Prostate gland (tissue), 2 donors: Measurements from ENCODE around the gene GPATCH2. TPM values are rescaled to one million over a fixed set of nuclear protein-coding genes. Genes with fewer than 3 reads are reported as not detected.

Experiments
- DNase-seq: peaks from one replicate; pipeline ENCODE4 v3.0.0-alpha.2; 2019; ENCODE audit warnings: low spot score
- H3K27ac ChIP-seq, 2 donors: fragments of 200-600 bp; sonication (generic); 2 replicates each; pipeline ENCODE4 v1.5.1; 2017 to 2019
- H3K27me3 ChIP-seq: fragments of 200-600 bp; sonication (generic); replicated peaks from 2 replicates; pipeline ENCODE4 v1.5.1; 2019; ENCODE audit not compliant: insufficient read depth
- H3K36me3 ChIP-seq, 2 donors: fragments of 200-600 bp; sonication (generic); 1 replicate in 1 of 2; 2 replicates in 1 of 2; pipeline versions ENCODE4 v1.5.1 to v1.8.1; 2017 to 2019
- H3K4me1 ChIP-seq: fragments of 200-600 bp; sonication (generic); replicated peaks from 2 replicates; pipeline ENCODE4 v1.5.1; 2019
- H3K4me3 ChIP-seq, 2 donors: fragments of 200-600 bp; sonication (generic); 2 replicates each; pipeline ENCODE4 v1.5.1; 2017 to 2019
- H3K9me3 ChIP-seq: fragments of 200-600 bp; sonication (generic); 2 replicates; pipeline ENCODE4 v1.5.1; 2017
- POLR2A ChIP-seq: fragments of 450-650 bp; IDR thresholded peaks from one replicate; pipeline ENCODE4 v1.6.1; 2016; ENCODE audit warnings: antibody characterized with exemption, mild to moderate bottlenecking
- POLR2AphosphoS5 ChIP-seq: sonication (generic); formaldehyde crosslinking; IDR thresholded peaks from one replicate; pipeline ENCODE4 v1.6.1; 2017; ENCODE audit warnings: antibody characterized with exemption
- WGBS: methylation state at CpG from one replicate; pipeline ENCODE4 v1.1.5; 2018; 5-methylcytosine and 5-hydroxymethylcytosine counted together
- intact Hi-C: fragments of 100-400 bp; cut with DNase I; formaldehyde crosslinking; loops from one replicate; pipeline ENCODE4 v1.14.2; 2022
- total RNA-seq, 2 donors: library from RNA; depleted of rRNA; stranded (reverse); fragments of >200 nt; gene quantifications; one replicate each; pipeline ENCODE4 v1.1.0, GENCODE V29; 2016
- TF ChIP-seq, protein P1 (sequence below), 4 experiments: fragments of 200-600 bp in 2 of 4; fragments of 450-650 bp in 2 of 4; sonication (generic) in 2 of 4; IDR thresholded peaks; 1 replicate in 3 of 4; 2 replicates in 1 of 4; pipeline ENCODE4 v1.5.1; 2016 to 2019; ENCODE audit warnings: antibody characterized with exemption in 4 of 4, mild to moderate bottlenecking in 2 of 4, moderate library complexity in 2 of 4

The GPATCH2 gene
- total RNA-seq, 2 donors from 2014 or later, result 15.1 to 16.8 TPM

DNA sequence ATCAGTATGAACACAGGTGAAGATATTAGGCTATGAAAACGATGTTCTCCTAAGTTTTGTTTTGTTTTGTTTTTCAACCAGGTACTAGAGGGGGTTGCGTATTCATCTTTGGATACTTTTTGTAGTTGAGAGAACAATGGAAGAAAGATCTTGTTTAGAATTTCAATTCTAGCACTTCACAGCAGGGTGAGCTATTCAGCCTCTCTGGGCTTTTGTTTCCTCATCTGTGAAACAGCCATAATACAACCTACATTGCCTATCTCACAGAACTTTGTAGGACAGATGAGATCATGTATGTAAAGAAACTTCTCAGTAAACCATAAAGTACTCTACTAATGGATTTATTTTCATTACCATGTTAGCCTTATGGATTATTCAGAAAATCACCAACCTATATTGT lies 199.5 kb downstream of the GPATCH2 start:
- intact Hi-C loops, result no loop called here
- H3K27me3 ChIP-seq, result no peaks in the 10 kb centered on the region
- TF ChIP-seq, protein P1, sequence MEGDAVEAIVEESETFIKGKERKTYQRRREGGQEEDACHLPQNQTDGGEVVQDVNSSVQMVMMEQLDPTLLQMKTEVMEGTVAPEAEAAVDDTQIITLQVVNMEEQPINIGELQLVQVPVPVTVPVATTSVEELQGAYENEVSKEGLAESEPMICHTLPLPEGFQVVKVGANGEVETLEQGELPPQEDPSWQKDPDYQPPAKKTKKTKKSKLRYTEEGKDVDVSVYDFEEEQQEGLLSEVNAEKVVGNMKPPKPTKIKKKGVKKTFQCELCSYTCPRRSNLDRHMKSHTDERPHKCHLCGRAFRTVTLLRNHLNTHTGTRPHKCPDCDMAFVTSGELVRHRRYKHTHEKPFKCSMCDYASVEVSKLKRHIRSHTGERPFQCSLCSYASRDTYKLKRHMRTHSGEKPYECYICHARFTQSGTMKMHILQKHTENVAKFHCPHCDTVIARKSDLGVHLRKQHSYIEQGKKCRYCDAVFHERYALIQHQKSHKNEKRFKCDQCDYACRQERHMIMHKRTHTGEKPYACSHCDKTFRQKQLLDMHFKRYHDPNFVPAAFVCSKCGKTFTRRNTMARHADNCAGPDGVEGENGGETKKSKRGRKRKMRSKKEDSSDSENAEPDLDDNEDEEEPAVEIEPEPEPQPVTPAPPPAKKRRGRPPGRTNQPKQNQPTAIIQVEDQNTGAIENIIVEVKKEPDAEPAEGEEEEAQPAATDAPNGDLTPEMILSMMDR (IDR thresholded peaks at IDR 0.05), result no peak
- TF ChIP-seq POLR2A, result no peak
- no peak for TF ChIP-seq POLR2AphosphoS5
- 86% methylated on average over 2 of the region's 2 CpGs for WGBS
- no peaks in the 10 kb centered on the region for H3K9me3 ChIP-seq
- no peak for DNase-seq
- H3K36me3 ChIP-seq, result no peaks in the 10 kb centered on the region
- H3K27ac ChIP-seq, result no peak overlapping the region
- H3K4me1 ChIP-seq, result no peaks in the 10 kb centered on the region
- no peak overlapping the region for H3K4me3 ChIP-seq

GRCh38 chr1:217425422-217425821 lies 205.5 kb downstream of the GPATCH2 start:
- TF ChIP-seq, protein P1 (IDR thresholded peaks at IDR 0.05), result no peak
- no peak for TF ChIP-seq POLR2A
- no peak for TF ChIP-seq POLR2AphosphoS5
- no peaks in the 10 kb centered on the region for H3K36me3 ChIP-seq
- H3K4me3 ChIP-seq, result no peak overlapping the region
- H3K27me3 ChIP-seq, result no peaks in the 10 kb centered on the region
- intact Hi-C loops, result no loop called here
- no peak for DNase-seq
- H3K27ac ChIP-seq, result no peak overlapping the region
- H3K4me1 ChIP-seq, result no peaks in the 10 kb centered on the region
- 53% methylated on average over 5 of the region's 5 CpGs for WGBS
- no peaks in the 10 kb centered on the region for H3K9me3 ChIP-seq

GRCh38 chr1:217419194-217419551 lies 211.7 kb downstream of the GPATCH2 start:
- H3K27me3 ChIP-seq, result no peaks in the 10 kb centered on the region
- H3K4me3 ChIP-seq, result no peak overlapping the region
- H3K4me1 ChIP-seq, result no peaks in the 10 kb centered on the region
- H3K27ac ChIP-seq, result no peak overlapping the region
- intact Hi-C loops, result no loop called here
- H3K36me3 ChIP-seq, result no peaks in the 10 kb centered on the region
- WGBS, result 28% methylated on average over 2 of the region's 2 CpGs
- H3K9me3 ChIP-seq, result no peaks in the 10 kb centered on the region
- TF ChIP-seq POLR2AphosphoS5, result no peak
- TF ChIP-seq, protein P1 (IDR thresholded peaks at IDR 0.05), result no peak
- no peak for TF ChIP-seq POLR2A
- no peak for DNase-seq

GRCh38 chr1:217418269-217419193 lies 212.4 kb downstream of the GPATCH2 start:
- H3K4me3 ChIP-seq, result no peak overlapping the region
- H3K36me3 ChIP-seq, result no peaks in the 10 kb centered on the region
- H3K9me3 ChIP-seq, result no peaks in the 10 kb centered on the region
- intact Hi-C loops, result no loop called here
- H3K27me3 ChIP-seq, result no peaks in the 10 kb centered on the region
- no peak overlapping the region for H3K27ac ChIP-seq
- TF ChIP-seq, protein P1 (IDR thresholded peaks at IDR 0.05), result no peak
- TF ChIP-seq POLR2A (no peak), POLR2AphosphoS5 (no peak)
- no peak for DNase-seq
- H3K4me1 ChIP-seq, result no peaks in the 10 kb centered on the region
- WGBS, result 55% methylated on average over 14 of the region's 14 CpGs

- no peaks in the 10 kb centered on the region for H3K4me1 ChIP-seq
- intact Hi-C loops, result no loop called here
- 83% methylated on average over 3 of the region's 3 CpGs for WGBS
- no peaks in the 10 kb centered on the region for H3K36me3 ChIP-seq
- no peak for DNase-seq
- no peaks in the 10 kb centered on the region for H3K9me3 ChIP-seq
- H3K4me3 ChIP-seq, result no peak overlapping the region
- TF ChIP-seq POLR2AphosphoS5 (no peak), POLR2A (no peak)
- TF ChIP-seq, protein P1 (IDR thresholded peaks at IDR 0.05), result no peak
- no peak overlapping the region for H3K27ac ChIP-seq
- H3K27me3 ChIP-seq, result no peaks in the 10 kb centered on the region
Measured at GRCh38 chr1:217417363-217417762, 213.5 kb downstream of the GPATCH2 start.
